GM12878 (cell line): ENCODE measurements around the gene NBEA. TPM values are rescaled to one million over a fixed set of nuclear protein-coding genes. Genes with fewer than 3 reads are reported as not detected.

Experiments used
- ATAC-seq: fragments of 200-7000 bp; cut with Tn5 transposase; 3 replicates; pipeline ENCODE4 v1.9.1; 2020; ENCODE audit warnings: mild to moderate bottlenecking, moderate library complexity
- BruUV-seq: library from RNA; stranded (reverse); fragments of 400-500 nt; replicated peaks from 2 replicates; lab custom pipeline; 2021; lab: Mats Ljungman, UMichigan
- CTCF ChIA-PET: fragments of 300-600 bp; sonication (Branson Sonifier 250); formaldehyde crosslinking; extraction: SDS; loops from one replicate; lab custom pipeline; 2021; ENCODE audit warnings: inconsistent platforms; lab: Yijun Ruan, JAX
- POLR2A ChIA-PET: fragments of 350-600 bp; formaldehyde crosslinking; extraction: SDS; loops from one replicate; lab custom pipeline; 2021; ENCODE audit warnings: inconsistent platforms; lab: Charles Lee
- RAD21 ChIA-PET: fragments of 300-600 bp; sonication (Branson Sonifier 250); formaldehyde crosslinking; loops from one replicate; lab custom pipeline; 2023; ENCODE audit warnings: antibody characterized with exemption; ENCODE audit not compliant: unreplicated experiment; lab: Charles Lee
- SMC1A ChIA-PET: fragments of 300-600 bp; sonication (Branson Sonifier 250); formaldehyde crosslinking; loops from one replicate; lab custom pipeline; 2023; ENCODE audit not compliant: unreplicated experiment, uncharacterized antibody; lab: Charles Lee
- DNase-seq: peaks from one replicate; pipeline ENCODE4 v3.0.0-alpha.2; 2011; ENCODE audit warnings: low read depth, low spot score
- FAIRE-seq: peaks from 3 replicates; lab custom pipeline; 2011; peaks lifted over from hg19 to GRCh38; lab: Jason Lieb, UNC
- H2AFZ ChIP-seq: 2 replicates; pipeline ENCODE4 v1.6.0; 2011; ENCODE audit warnings: low read depth, low read length, control low read depth; ENCODE audit not compliant: control insufficient read depth
- H3K27ac ChIP-seq: 2 replicates; pipeline ENCODE4 v1.5.1; 2011; ENCODE audit warnings: control low read depth; ENCODE audit not compliant: control insufficient read depth, insufficient read depth
- H3K27me3 ChIP-seq, 2 experiments: replicated peaks in 1 of 2; 2 replicates each; pipeline versions ENCODE4 v1.6.0 to v1.6.1; 2011; ENCODE audit warnings: low read length in 1 of 2; ENCODE audit not compliant: control insufficient read depth in 2 of 2, insufficient read depth in 2 of 2
- H3K36me3 ChIP-seq, 2 experiments: 2 replicates each; pipeline ENCODE4 v1.5.1; 2011; ENCODE audit warnings: low read length in 1 of 2; ENCODE audit not compliant: control insufficient read depth in 2 of 2, insufficient read depth in 2 of 2
- H3K4me1 ChIP-seq: 2 replicates; pipeline ENCODE4 v1.6.1; 2011; ENCODE audit warnings: mild to moderate bottlenecking, low read length, moderate library complexity, mixed read lengths; ENCODE audit not compliant: control insufficient read depth, insufficient read depth
- H3K4me2 ChIP-seq: 2 replicates; pipeline ENCODE4 v1.6.0; 2011; ENCODE audit warnings: control low read depth; ENCODE audit not compliant: control insufficient read depth, insufficient read depth
- H3K4me3 ChIP-seq: fragments of 200-600 bp; sonication (generic); 2 replicates; pipeline ENCODE4 v1.5.1; 2016
- H3K79me2 ChIP-seq: 2 replicates; pipeline ENCODE4 v1.6.0; 2011; ENCODE audit warnings: low read length; ENCODE audit not compliant: control insufficient read depth, insufficient read depth
- H3K9ac ChIP-seq: 2 replicates; pipeline ENCODE4 v1.8.0; 2011; ENCODE audit warnings: low read length, control low read depth, mixed read lengths; ENCODE audit not compliant: control insufficient read depth, insufficient read depth
- H3K9me3 ChIP-seq: replicated peaks from 3 replicates; pipeline ENCODE4 v1.5.1; 2011; ENCODE audit warnings: mild to moderate bottlenecking, low read length; ENCODE audit not compliant: control insufficient read depth, insufficient read depth
- H4K20me1 ChIP-seq: 2 replicates; pipeline ENCODE4 v1.6.0; 2011; ENCODE audit not compliant: control insufficient read depth, insufficient read depth
- CHD4 ChIP-seq: fragments of 200-600 bp; sonication (generic); IDR thresholded peaks from 2 replicates; pipeline ENCODE4 v1.6.1; 2016; ENCODE audit warnings: mild to moderate bottlenecking
- MEF2B ChIP-seq: fragments of 450-650 bp; IDR thresholded peaks from 2 replicates; pipeline ENCODE4 v1.6.1; 2018; ENCODE audit warnings: mild to moderate bottlenecking, moderate library complexity; ENCODE audit not compliant: partially characterized antibody, poor library complexity, severe bottlenecking
- MTA3 ChIP-seq: IDR thresholded peaks from 2 replicates; pipeline ENCODE4 v1.6.1; 2012; ENCODE audit warnings: low read length, inconsistent platforms, borderline replicate concordance
- MYB ChIP-seq: fragments of 150-350 bp; IDR thresholded peaks from 2 replicates; pipeline ENCODE4 v1.6.1; 2014; ENCODE audit warnings: mild to moderate bottlenecking, low read depth, low read length, borderline replicate concordance
- NFXL1 ChIP-seq: fragments of 450-650 bp; IDR thresholded peaks from 2 replicates; pipeline ENCODE4 v1.6.1; 2017; ENCODE audit warnings: antibody characterized with exemption, mild to moderate bottlenecking, borderline replicate concordance
- POU2F2 ChIP-seq: IDR thresholded peaks from 3 replicates; pipeline ENCODE4 v1.6.1; 2011; ENCODE audit warnings: low read depth, mild to moderate bottlenecking, low read length, borderline replicate concordance
- PRDM15 ChIP-seq: fragments of 450-650 bp; formaldehyde crosslinking; IDR thresholded peaks from 2 replicates; pipeline ENCODE4 v1.4.0; 2020; ENCODE audit warnings: mild to moderate bottlenecking, moderate library complexity
- RCOR1 ChIP-seq: conservative IDR thresholded peaks from 2 replicates; pipeline ENCODE4 v1.6.1; 2012; ENCODE audit warnings: low read depth, low read length, improper control_type of control experiment
- USF1 ChIP-seq: IDR thresholded peaks from 2 replicates; pipeline ENCODE4 v1.6.1; 2011; ENCODE audit warnings: borderline replicate concordance, low read depth, mild to moderate bottlenecking, moderate library complexity, mixed read lengths, low read length; ENCODE audit not compliant: insufficient read depth; ENCODE audit errors: extremely low read length
- ZNF24 ChIP-seq: fragments of 450-650 bp; IDR thresholded peaks from 2 replicates; pipeline ENCODE4 v1.6.1; 2017; ENCODE audit warnings: antibody characterized with exemption, mild to moderate bottlenecking
- WGBS: methylation state at CpG from one replicate; pipeline ENCODE4 v1.1.6; 2016; ENCODE audit warnings: low lambda C conversion rate; ENCODE audit not compliant: insufficient replicate concordance, insufficient coverage; ENCODE audit errors: missing lambda C conversion rate; 5-methylcytosine and 5-hydroxymethylcytosine counted together
- in situ Hi-C: fragments of 300-500 bp; cut with MboI; formaldehyde crosslinking; loops from 9 replicates; pipeline ENCODE4 v1.14.3; 2018; ENCODE audit warnings: mixed read lengths
- intact Hi-C: fragments of 100-400 bp; cut with micrococcal nuclease; formaldehyde crosslinking; loops from one replicate; pipeline ENCODE4 v1.14.2; 2022; ENCODE audit not compliant: unreplicated experiment
- polyA plus RNA-seq, 11 experiments: library from polyadenylated mRNA; depleted of rRNA in 4 of 11; unstranded in 6 of 11; stranded (reverse) in 5 of 11; fragments of >200 nt; fragmentation: Nextera tagmentation in 4 of 11; fragmentation: Illumina TruSeq in 1 of 11; extraction: Ambion mirVana in 4 of 11; extraction: Trizol in 1 of 11; gene quantifications; 1 replicate in 1 of 11; 2 replicates in 10 of 11; pipeline versions ENCODE4 v1.2.1 to v1.2.3, GENCODE V29; 2011 to 2016; ENCODE audit warnings: inconsistent platforms in 2 of 11, missing spikeins in 2 of 11, low read depth in 1 of 11
- total RNA-seq, 4 experiments: library from RNA; depleted of rRNA in 3 of 4; stranded (reverse); fragments of >200 nt in 3 of 4; fragmentation: Illumina TruSeq in 1 of 4; extraction: Trizol in 1 of 4; gene quantifications; 2 replicates each; pipeline versions ENCODE4 v1.2.1 to v1.2.3, GENCODE V29; 2013 to 2021
- TF ChIP-seq, protein P1 (sequence below): fragments of 450-650 bp; formaldehyde crosslinking; IDR thresholded peaks from 2 replicates; pipeline ENCODE4 v1.5.0; 2022; ENCODE audit warnings: mild to moderate bottlenecking, missing genetic modification characterization
- TF ChIP-seq, protein P2 (sequence below): fragments of 450-650 bp; IDR thresholded peaks from 2 replicates; pipeline ENCODE4 v1.6.1; 2018; ENCODE audit warnings: mild to moderate bottlenecking, low read depth, moderate library complexity; ENCODE audit not compliant: partially characterized antibody

The NBEA gene
- total and polyA plus RNA-seq, 10 of the 15 experiments (the other 5 are each of a cell fraction or from before 2014, with no cell fraction given), result 0.23 to 3.6 (median 0.55) TPM

DNA sequence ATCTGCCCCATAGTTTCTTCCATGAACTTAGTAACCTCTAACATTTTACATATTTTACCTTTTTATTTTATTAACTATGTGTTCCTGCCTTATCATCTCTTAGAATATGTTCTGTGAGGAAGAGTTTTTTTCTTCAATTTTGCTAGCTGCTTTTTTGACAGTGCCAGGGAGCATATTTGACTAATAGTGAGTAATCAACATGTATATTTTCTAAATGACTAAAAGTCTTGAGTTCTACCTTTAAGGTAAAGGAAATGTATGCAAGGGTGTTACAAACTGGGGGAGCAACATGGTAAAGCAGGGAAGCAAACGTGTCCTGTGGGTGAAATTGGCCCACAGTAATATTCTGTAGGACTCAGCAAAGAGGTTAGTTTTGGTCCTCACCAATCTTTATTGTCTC, 165.5 kb downstream of the NBEA start:
- Histone ChIP-seq H4K20me1 (no peaks in the 10 kb centered on the region), H3K9me3 (no peaks in the 10 kb centered on the region), H3K27me3 (no peaks in the 10 kb centered on the region), H3K79me2 (no peaks in the 10 kb centered on the region), H3K9ac (no peak overlapping the region), H3K4me3 (no peak overlapping the region), H3K4me1 (no peaks in the 10 kb centered on the region), H2AFZ (no peak overlapping the region), H3K4me2 (no peak overlapping the region), H3K27ac (no peak overlapping the region), H3K36me3 (no peaks in the 10 kb centered on the region)
- in situ Hi-C loops (no loop called here), intact Hi-C loops (no loop called here)
- POLR2A ChIA-PET, result no interaction called here
- WGBS, result 0% methylated on average over 1 of the region's 1 CpG
- FAIRE-seq (no peak), DNase-seq (no peak), ATAC-seq (no peak)
- TF ChIP-seq ZNF24 (no peak), MYB (no peak), PRDM15 (CRISPR knock-in tag) (no peak), RCOR1 (no peak), POU2F2 (no peak), NFXL1 (no peak), MTA3 (no peak), MEF2B (no peak), CHD4 (no peak), USF1 (no peak)
- TF ChIP-seq, protein P1, sequence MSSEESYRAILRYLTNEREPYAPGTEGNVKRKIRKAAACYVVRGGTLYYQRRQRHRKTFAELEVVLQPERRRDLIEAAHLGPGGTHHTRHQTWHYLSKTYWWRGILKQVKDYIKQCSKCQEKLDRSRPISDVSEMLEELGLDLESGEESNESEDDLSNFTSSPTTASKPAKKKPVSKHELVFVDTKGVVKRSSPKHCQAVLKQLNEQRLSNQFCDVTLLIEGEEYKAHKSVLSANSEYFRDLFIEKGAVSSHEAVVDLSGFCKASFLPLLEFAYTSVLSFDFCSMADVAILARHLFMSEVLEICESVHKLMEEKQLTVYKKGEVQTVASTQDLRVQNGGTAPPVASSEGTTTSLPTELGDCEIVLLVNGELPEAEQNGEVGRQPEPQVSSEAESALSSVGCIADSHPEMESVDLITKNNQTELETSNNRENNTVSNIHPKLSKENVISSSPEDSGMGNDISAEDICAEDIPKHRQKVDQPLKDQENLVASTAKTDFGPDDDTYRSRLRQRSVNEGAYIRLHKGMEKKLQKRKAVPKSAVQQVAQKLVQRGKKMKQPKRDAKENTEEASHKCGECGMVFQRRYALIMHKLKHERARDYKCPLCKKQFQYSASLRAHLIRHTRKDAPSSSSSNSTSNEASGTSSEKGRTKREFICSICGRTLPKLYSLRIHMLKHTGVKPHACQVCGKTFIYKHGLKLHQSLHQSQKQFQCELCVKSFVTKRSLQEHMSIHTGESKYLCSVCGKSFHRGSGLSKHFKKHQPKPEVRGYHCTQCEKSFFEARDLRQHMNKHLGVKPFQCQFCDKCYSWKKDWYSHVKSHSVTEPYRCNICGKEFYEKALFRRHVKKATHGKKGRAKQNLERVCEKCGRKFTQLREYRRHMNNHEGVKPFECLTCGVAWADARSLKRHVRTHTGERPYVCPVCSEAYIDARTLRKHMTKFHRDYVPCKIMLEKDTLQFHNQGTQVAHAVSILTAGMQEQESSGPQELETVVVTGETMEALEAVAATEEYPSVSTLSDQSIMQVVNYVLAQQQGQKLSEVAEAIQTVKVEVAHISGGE (CRISPR knock-in tag), result no peak
- TF ChIP-seq, protein P2, sequence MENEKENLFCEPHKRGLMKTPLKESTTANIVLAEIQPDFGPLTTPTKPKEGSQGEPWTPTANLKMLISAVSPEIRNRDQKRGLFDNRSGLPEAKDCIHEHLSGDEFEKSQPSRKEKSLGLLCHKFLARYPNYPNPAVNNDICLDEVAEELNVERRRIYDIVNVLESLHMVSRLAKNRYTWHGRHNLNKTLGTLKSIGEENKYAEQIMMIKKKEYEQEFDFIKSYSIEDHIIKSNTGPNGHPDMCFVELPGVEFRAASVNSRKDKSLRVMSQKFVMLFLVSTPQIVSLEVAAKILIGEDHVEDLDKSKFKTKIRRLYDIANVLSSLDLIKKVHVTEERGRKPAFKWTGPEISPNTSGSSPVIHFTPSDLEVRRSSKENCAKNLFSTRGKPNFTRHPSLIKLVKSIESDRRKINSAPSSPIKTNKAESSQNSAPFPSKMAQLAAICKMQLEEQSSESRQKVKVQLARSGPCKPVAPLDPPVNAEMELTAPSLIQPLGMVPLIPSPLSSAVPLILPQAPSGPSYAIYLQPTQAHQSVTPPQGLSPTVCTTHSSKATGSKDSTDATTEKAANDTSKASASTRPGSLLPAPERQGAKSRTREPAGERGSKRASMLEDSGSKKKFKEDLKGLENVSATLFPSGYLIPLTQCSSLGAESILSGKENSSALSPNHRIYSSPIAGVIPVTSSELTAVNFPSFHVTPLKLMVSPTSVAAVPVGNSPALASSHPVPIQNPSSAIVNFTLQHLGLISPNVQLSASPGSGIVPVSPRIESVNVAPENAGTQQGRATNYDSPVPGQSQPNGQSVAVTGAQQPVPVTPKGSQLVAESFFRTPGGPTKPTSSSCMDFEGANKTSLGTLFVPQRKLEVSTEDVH, result no peak
- RAD21 ChIA-PET, result no interaction called here
- SMC1A ChIA-PET, result interaction anchor here (1.2 kb wide), 1 partner anchor 14 kb away, joined by 3 read pairs; no protein-coding TSS in a partner anchor
- CTCF ChIA-PET, result no interaction called here
- no TSS peak for BruUV-seq
